ENCODE data around the gene CFAP298.

- TF ChIP-seq ASH2L (IDR thresholded peaks at IDR 0.05; ENCODE audit: insufficient read length, low read depth, low read length): no peak
- TF ChIP-seq RFX3 (CRISPR knock-in tag; IDR thresholded peaks at IDR 0.05): no peak
- TF ChIP-seq CTCF (CRISPR knock-in tag; IDR thresholded peaks at IDR 0.05): no peak
- no peak for TF ChIP-seq ZNF430 (CRISPR knock-in tag; IDR thresholded peaks at IDR 0.05)
- no peak for TF ChIP-seq ZNF264 (CRISPR knock-in tag; IDR thresholded peaks at IDR 0.05)
- TF ChIP-seq SMARCC2 (IDR thresholded peaks at IDR 0.05): no peak
- no peak for TF ChIP-seq HNRNPL (IDR thresholded peaks at IDR 0.05; ENCODE audit: low read depth, low read length)
These were observed 13.1 kb downstream of the CFAP298 start for GRCh38 chr21:32599091-32599490.

Data from HepG2 (cell line).